ENCODE results near the gene WDR31. TPM values are rescaled to one million over a fixed set of nuclear protein-coding genes. Genes with fewer than 3 reads are reported as not detected.

The WDR31 gene
- total and polyA plus RNA-seq, 2 of the 4 experiments (the other 2 are of a cell fraction) = 0.29 to 0.36 TPM

DNA sequence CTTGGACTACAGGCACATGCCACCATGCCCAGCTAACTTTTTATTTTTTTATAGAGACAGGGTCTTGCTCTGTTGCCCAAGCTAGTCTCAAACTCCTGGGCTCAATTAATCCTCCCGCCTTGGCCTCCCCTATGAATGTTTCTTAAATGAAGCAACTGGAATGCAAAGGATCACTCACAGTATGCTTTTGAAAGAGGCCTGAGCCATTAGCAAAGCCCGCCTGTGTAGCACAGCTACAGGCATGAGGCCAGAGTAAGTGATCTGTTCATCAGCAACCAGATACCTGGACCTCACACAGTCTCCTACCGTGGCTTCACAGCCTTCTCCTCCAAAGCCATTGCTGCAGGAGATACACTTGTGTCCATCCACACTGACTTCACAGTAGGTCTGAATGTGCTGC is 20.0 kb downstream of the WDR31 start:
- in situ Hi-C loops (cut with MboI; ENCODE audit: low sequenced_read_pairs) = no loop called here
- Histone ChIP-seq H3K27me3 (ENCODE audit: control insufficient read depth, insufficient read depth, low read length) (peaks cover 12% of the 10 kb centered on the region), H3K56ac (ENCODE audit: extremely low read depth, insufficient read depth, low read length) (no peak overlapping the region)

More for the DNA sequence above, 20.0 kb downstream of the WDR31 start:
- no TSS peak for BruUV-seq (replicated peaks)
- WGBS, 2 experiments (ENCODE audit: extremely low coverage in 2 of 2, insufficient read length in 1 of 2) = no CpG with 5 or more reads among the region's 3 CpGs
- TF ChIP-seq RAD21 (IDR thresholded peaks at IDR 0.05; ENCODE audit: low read length) (no peak), MAFK (IDR thresholded peaks at IDR 0.05; ENCODE audit: low read depth, low read length) (no peak), RCOR1 (IDR thresholded peaks at IDR 0.05; ENCODE audit: insufficient replicate concordance, low read length) (no peak), MAZ (IDR thresholded peaks at IDR 0.05; ENCODE audit: borderline replicate concordance, low read depth, low read length) (no peak), ELK1 (IDR thresholded peaks at IDR 0.05; ENCODE audit: borderline replicate concordance, low read depth, low read length) (no peak), CEBPB (IDR thresholded peaks at IDR 0.05; ENCODE audit: low read depth, low read length) (no peak), POLR2A (IDR thresholded peaks at IDR 0.05; ENCODE audit: low read depth, low read length) (no peak), RFX5 (IDR thresholded peaks at IDR 0.05; ENCODE audit: low read depth, low read length) (no peak), NFE2L2 (IDR thresholded peaks at IDR 0.05; ENCODE audit: low read depth, low read length) (no peak), MXI1 (IDR thresholded peaks at IDR 0.05; ENCODE audit: borderline replicate concordance, low read depth, low read length) (no peak), BHLHE40 (IDR thresholded peaks at IDR 0.05; ENCODE audit: low read depth, low read length) (no peak), FOS (IDR thresholded peaks at IDR 0.05; ENCODE audit: low read depth, low read length) (no peak), USF2 (IDR thresholded peaks at IDR 0.05; ENCODE audit: low read depth, low read length) (no peak), CTCF (conservative IDR thresholded peaks at IDR 0.05; ENCODE audit: low read depth, low read length) (no peak), CHD1 (IDR thresholded peaks at IDR 0.05; ENCODE audit: low read depth, low read length) (no peak)
- no peaks in the 10 kb centered on the region for H3K9me1 ChIP-seq (ENCODE audit: insufficient read depth, low read length)
- H2BK5ac ChIP-seq (ENCODE audit: low read depth, low read length, poor library complexity, severe bottlenecking) = no peak overlapping the region
- ChIA-PET CTCF (no interaction called here), POLR2A (ENCODE audit: unreplicated experiment) (no interaction called here)
- H2BK120ac ChIP-seq (ENCODE audit: low read depth, low read length) = no peak overlapping the region
- ATAC-seq (ENCODE audit: low read depth) (no peak), DNase-seq (no peak)
- no peaks in the 10 kb centered on the region for H3K4me1 ChIP-seq (ENCODE audit: control insufficient read depth, insufficient read depth, low read length)
- no peak overlapping the region for H2AK9ac ChIP-seq (replicated peaks; ENCODE audit: low read depth, low read length, poor library complexity)
- no peak overlapping the region for H4K8ac ChIP-seq (ENCODE audit: low read depth in 2 of 2, low read length in 2 of 2)
- H3K4me2 ChIP-seq (ENCODE audit: low read depth, low read length) = no peak overlapping the region
- no peaks in the 10 kb centered on the region for H4K20me1 ChIP-seq (ENCODE audit: insufficient read depth, low read length)
- no peak overlapping the region for H4K91ac ChIP-seq (ENCODE audit: insufficient read depth, low read depth, low read length)
- no peak overlapping the region for H3K9ac ChIP-seq (ENCODE audit: low read depth, low read length)
- H3K36me3 ChIP-seq (ENCODE audit: control insufficient read depth, insufficient read depth, low read length) = no peaks in the 10 kb centered on the region
- H2AFZ ChIP-seq (replicated peaks; ENCODE audit: low read length, poor library complexity) = no peak overlapping the region
- H3K14ac ChIP-seq (replicated peaks; ENCODE audit: low read depth, low read length) = no peak overlapping the region
- peaks cover 2% of the 10 kb centered on the region; the same call in 1 of the 2 replicates for H3K9me3 ChIP-seq (ENCODE audit: control insufficient read depth, insufficient read depth, low read length)
- intact Hi-C loops (cut with micrococcal nuclease) (no loop called here), dilution Hi-C loops (cut with HindIII; ENCODE audit: low sequenced_read_pairs, unreplicated experiment) (no loop called here)
- no peak overlapping the region for H2BK20ac ChIP-seq (ENCODE audit: low read depth, low read length)
- no peaks in the 10 kb centered on the region for H3K79me1 ChIP-seq (ENCODE audit: low read depth in 1 of 2, low read length in 2 of 2)
- no peak overlapping the region for H4K5ac ChIP-seq (ENCODE audit: low read depth, low read length)
- H3K23ac ChIP-seq (ENCODE audit: low read depth, low read length) = no peak overlapping the region
- H2AK5ac ChIP-seq (ENCODE audit: low read depth, low read length) = no peak overlapping the region
- no peak overlapping the region for H3K18ac ChIP-seq (ENCODE audit: low read depth, low read length)
- no peak overlapping the region for H3K27ac ChIP-seq (ENCODE audit: insufficient read depth, low read length)
- H3K4me3 ChIP-seq (ENCODE audit: insufficient read depth, low read depth, low read length) = no peak overlapping the region
- no peak overlapping the region for H3K4ac ChIP-seq (ENCODE audit: low read depth, low read length)
- no peak overlapping the region for H2BK15ac ChIP-seq (ENCODE audit: low read depth, low read length)

Measured in IMR-90 (cell line).